Measurements from ENCODE around the gene ACTR8.

ACTR8 gene

GRCh38 chr3:53863145-53863544 is 18.8 kb downstream of the ACTR8 start:
- DNase-seq (ENCODE audit: low spot score), result no peak

DNA sequence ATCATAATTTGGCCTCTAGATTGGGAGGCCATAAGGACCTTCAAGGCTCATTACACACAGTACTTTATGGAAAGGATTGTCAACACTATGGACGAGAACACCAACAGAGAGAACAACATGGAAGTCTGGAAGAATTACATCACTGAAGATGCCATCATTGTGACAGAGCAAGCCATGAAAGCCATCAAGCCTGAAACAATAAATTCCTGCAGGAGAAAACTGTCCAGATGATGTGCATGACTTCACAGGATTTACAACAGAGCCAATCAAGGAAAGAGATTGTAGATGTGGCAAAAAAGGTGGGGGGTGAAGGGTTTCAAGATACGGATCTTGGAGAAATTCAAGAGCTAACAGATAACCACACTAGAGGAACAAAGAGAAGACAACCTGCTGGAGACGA is 19.7 kb downstream of the ACTR8 start:
- DNase-seq (ENCODE audit: low spot score), result no peak

GRCh38 chr3:53860196-53860595 is 21.8 kb downstream of the ACTR8 start:
- DNase-seq (ENCODE audit: low spot score), result no peak

- DNase-seq (ENCODE audit: low spot score), result no peak
Measured at GRCh38 chr3:53859178-53859577, 22.8 kb downstream of the ACTR8 start.

DNA sequence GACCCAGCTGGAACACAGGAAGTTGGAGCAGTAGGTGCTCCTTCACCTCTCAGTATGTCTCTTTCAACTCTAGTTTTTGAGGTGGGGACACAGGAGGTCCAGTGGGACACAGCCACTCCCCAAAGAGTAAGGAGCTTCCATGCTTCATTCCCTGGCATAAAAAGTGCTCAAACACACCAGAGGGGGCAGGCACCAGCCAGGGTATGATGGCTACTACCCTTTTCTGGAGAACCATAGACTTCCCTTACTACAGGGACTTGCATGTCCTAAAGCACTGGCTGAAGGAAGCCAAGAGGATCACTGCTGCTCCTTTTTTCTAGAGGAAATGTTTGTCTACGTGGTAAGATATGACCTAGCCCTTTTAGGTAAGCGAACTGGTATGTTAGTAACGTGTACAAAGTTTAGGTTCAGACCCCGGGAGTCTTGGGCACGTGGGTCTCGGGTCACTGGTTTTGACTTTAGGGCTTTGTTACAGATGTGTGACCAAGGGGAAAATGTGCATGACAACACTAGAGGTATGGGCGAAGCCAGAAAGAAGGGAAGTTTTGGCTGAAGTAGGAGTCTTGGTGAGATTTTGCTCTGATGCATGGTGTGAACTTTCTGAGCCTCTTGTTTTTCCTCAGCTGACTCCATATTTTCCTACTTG is 23.7 kb downstream of the ACTR8 start:
- no peak for DNase-seq (ENCODE audit: low spot score)

GRCh38 chr3:53856964-53857363 is 25.0 kb downstream of the ACTR8 start:
- no peak for DNase-seq (ENCODE audit: low spot score)

GRCh38 chr3:53850895-53851294 is 31.1 kb downstream of the ACTR8 start:
- no peak for DNase-seq (ENCODE audit: low spot score)

GRCh38 chr3:53849916-53850315 is 32.0 kb downstream of the ACTR8 start:
- DNase-seq (ENCODE audit: low spot score), result no peak

GRCh38 chr3:53846851-53847155 is 35.1 kb downstream of the ACTR8 start:
- no peak for DNase-seq (ENCODE audit: low spot score)

GRCh38 chr3:53846134-53846850 is 35.7 kb downstream of the ACTR8 start, which contains the start of the genes CHDH and IL17RB:
CHDH (minus strand) TSS chr3:53846419; CDS start chr3:53824008, 22,411 bp downstream.
IL17RB (plus strand) TSS chr3:53846568; CDS start chr3:53846589, 21 bp downstream.
- peak; percentile 59 for DNase-seq (ENCODE audit: low spot score)

- DNase-seq (ENCODE audit: low spot score), result no peak
Measured at GRCh38 chr3:53845881-53846133, 36.1 kb downstream of the ACTR8 start.

DNA sequence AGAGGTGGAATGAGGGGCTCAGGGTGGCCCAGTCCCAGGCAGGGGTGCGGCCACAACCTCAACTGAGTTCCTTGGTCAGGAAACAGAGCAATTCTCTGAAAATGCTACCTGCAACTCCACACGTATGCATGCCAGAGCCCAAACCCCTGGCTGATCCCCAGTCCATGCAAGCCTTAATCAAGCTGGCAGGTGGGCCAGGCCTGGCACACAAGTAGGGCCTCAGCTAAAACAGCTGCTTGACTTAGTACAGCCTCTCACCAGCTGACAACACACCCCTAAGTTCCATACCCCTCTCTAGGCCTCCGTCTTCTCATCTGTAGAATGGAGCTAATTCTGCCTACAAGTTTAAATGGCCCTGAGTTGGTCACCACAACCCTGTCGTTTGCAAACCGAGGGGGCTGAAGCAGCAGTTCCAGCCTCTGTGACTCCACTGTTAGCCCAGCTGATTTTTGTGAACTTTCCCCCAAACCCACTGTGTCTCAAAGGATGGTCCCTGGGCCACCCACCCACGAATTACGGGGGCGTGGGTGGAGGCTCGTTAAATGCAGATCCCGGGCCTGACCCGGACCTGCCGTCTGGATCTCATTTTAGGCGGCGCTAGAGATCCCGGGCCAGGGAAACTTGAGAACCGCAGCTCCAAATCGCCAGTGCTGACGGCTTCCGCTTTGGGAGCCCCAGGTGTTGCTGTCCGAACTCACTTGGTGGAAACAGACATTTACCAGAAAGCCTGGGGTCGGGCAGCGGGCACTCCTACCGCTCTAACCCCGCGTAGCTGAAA is 36.7 kb downstream of the ACTR8 start:
- DNase-seq (ENCODE audit: low spot score), result peak; percentile 78

GRCh38 chr3:53844262-53845102 is 37.5 kb downstream of the ACTR8 start:
- no peak for DNase-seq (ENCODE audit: low spot score)

DNA sequence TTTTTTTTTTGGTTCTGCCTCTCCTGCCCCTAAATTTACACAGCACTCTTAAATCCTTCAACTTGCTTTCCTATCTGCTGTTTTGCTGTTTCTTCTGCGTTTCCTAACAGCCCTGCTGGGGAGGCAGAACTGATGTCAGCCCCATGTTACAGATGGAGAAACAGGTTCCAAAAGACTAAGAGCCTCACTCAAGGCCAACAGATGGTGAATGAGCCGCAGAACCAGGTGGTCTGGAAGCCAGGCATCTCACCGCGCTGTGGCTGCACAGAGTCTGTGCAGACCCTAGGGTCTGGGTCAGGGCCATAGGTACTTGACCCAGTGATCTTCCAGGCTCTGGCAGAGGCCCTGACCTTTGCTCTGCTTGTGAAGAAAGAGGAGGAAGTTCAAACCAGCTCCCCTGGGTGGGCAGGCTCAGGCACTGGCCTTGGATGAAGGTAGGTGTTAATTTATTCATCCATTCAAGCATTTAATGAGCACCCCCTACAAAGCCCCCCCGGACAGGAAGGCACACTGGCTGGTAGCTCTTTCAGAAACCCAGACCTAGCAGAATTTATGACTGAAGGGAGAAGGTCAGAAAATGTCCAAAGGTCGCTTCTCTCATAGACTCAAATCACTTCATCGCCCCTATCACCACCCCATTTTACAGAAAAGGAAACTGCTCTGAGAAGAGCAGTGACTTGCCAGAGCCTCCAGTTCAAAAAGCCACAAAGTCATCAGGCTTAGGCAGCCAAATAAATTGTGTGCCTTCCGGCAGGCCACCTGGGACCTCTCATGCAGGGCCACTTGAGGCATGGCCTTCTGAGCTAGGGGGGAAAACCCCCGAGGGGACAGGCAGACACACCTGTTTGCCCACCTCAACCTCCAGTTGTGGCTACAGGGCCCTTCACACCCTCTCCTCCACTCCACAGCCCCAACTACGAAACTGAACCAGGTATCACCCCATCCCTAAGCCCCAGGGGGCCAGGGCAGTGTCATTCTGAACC is 38.5 kb downstream of the ACTR8 start:
- DNase-seq (ENCODE audit: low spot score), result no peak

GRCh38 chr3:53842436-53843194 is 39.3 kb downstream of the ACTR8 start:
- DNase-seq (ENCODE audit: low spot score), result no peak

DNA sequence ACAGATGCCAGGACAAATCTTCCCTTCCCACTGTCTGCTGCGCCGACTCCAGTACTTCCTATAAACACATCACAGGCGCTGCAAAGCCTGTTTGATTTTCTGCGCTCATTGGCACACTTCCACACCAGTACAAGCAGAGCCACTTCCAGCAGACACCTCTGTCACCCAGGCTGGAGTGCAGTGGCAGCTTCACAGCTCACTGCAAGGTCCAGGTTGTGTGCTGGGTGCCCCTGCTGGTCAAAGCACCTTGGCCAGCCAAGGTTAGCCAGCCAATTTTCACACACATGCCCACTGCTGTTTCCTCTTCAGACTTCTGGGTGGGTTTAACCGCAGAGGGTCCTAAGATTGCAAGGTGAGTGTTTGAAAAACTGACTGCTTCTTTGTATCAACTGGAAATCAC is 40.7 kb downstream of the ACTR8 start:
- no peak for DNase-seq (ENCODE audit: low spot score)

- no peak for DNase-seq (ENCODE audit: low spot score)
Measured at GRCh38 chr3:53837331-53837730, 44.6 kb downstream of the ACTR8 start.

GRCh38 chr3:53836084-53836872 is 45.7 kb downstream of the ACTR8 start:
- no peak for DNase-seq (ENCODE audit: low spot score)

GRCh38 chr3:53835257-53835656 is 46.7 kb downstream of the ACTR8 start:
- no peak for DNase-seq (ENCODE audit: low spot score)

Data from RKO (cell line).